T-helper 9 cell (primary cell): ENCODE data around the gene NADK2.

ENCODE experiments used
- DNase-seq: peaks from one replicate; pipeline ENCODE4 v3.0.0-alpha.2; 2020

Gene NADK2

DNA sequence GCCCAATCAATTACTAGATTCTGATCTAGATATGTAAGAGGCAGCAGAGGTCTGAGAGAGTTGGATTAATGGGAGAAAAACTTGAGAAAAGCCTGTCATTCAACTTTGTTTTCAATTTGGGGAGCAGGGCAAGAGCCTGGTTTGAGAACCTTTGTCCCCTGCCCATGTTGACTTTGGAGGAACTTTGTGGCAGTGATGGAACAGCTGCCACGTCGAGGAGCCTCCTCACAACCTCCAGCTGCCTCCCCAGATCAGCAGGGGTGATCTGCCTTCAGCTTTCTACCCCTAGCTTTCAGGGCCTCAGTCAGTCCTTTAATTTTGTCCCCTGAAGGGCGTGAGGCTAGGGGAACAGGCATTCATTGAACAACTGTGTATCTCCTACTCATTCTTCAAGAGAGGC is 81.1 kb downstream of the NADK2 start:
- DNase-seq: no peak

DNA sequence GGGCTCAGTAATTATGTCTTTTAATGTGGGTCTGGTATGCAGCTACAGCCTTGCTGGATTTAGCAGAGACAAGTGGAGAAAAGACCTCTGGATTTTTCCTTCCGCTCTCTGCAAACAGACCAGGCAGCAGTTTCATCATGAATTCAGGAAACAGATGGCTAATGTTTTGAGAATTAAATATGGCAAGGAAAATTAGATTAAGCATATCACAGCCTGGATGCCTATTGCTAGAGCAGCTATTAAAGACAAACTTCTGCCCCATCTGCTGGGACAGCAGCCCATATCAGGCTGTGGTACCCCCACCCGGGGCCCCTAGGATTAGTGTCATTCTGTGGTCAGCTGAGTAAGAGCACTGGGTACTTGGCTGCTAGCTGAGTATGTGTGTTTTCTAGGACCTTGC is 83.6 kb downstream of the NADK2 start:
- DNase-seq: no peak

DNA sequence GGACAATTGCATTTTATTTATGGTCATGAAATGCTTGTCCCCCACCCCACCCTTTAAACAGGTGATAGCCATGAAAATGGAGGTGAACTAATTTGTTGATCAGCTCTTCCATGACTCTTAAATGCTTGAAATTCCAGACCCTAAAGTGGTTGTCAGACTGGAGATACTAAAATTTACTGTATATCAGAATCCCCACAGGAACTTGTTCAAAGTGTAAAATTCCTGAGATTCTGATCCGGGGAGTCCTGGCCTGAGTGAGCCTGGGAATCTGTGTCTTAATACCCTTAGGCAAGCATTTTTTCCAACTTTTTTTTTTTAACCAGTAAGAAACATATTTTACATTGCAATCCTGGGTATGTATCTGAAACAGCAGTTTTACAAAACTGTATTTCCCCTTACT is 85.1 kb downstream of the NADK2 start:
- no peak for DNase-seq

DNA sequence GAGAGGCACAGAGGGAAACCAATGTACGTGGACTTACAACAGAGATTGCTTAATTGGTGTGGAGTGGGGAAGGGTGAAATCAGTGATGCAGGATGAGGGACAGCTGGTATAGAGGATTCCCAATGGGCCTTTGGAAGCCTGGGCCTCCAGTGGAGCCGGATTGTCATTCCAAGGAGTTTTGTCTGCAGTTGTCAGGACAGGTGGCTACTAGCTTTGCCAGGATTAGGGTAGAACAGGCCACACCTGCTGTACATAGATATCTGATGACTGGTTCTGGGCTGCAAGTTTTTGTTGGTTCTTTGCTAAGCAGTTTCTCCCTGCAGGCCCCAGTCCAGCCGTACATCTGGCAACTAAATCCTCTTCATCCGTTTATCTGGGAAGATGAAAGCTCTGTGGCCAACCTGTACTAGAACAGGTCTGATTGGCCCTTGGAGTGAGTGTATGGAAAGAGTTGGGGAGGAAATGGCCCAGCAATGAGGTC is 85.6 kb downstream of the NADK2 start:
- no peak for DNase-seq

DNA sequence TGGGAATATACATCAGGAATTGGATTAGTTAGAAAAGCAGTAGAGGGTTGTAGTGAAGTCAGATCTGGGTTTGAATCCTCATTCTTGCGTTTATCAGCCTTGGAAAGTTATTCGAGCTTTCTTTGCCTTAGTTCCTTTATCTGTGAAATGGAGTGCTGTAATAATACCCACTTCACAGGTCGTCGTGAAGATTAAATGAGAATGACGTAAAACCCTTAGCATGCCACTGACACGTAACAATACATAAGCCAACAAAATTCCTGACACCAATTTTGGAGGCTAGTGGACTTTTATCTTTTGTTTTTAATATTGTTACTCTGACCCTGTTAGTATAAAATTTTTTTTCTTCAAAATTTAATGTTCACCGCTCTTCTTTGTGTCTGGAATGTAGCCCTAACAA is 86.4 kb downstream of the NADK2 start:
- no peak for DNase-seq

DNA sequence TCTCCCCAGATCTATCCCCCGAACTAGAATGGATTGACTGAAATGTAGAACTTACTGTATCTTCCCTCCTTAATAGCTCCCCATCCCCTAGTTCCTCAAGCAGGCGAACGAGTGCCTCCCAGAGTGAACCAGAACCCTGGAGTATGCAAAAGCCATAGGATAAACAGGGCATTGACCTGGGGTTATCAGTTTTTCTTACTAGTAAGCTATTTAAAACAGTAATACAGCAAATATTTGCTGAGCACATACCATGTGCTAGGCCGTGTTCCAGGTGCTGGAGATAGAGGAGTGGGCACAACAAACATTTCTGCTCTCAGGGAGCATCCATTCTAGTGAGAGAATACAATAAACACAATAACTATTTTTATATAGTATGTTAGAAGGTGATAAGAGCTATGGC is 88.0 kb downstream of the NADK2 start:
- DNase-seq: no peak

DNA sequence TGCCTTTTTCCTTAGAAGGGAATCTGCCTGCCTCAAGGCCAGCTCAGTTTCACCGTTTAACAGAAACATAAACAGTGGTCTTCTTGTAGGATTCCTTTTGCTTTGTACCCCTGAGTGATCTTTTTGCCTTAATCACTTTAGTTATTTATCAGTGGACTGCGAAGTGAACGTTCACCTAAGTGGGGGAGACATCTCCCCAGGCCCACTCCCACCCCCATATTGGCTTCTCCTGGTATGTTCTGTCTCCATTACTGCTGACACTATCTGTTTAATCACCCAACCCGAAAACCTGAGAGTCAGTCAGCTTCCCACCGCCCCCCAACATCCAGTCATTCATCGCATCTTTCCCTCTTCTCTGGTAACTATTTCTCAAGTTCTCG is 88.4 kb downstream of the NADK2 start:
- no peak for DNase-seq

DNA sequence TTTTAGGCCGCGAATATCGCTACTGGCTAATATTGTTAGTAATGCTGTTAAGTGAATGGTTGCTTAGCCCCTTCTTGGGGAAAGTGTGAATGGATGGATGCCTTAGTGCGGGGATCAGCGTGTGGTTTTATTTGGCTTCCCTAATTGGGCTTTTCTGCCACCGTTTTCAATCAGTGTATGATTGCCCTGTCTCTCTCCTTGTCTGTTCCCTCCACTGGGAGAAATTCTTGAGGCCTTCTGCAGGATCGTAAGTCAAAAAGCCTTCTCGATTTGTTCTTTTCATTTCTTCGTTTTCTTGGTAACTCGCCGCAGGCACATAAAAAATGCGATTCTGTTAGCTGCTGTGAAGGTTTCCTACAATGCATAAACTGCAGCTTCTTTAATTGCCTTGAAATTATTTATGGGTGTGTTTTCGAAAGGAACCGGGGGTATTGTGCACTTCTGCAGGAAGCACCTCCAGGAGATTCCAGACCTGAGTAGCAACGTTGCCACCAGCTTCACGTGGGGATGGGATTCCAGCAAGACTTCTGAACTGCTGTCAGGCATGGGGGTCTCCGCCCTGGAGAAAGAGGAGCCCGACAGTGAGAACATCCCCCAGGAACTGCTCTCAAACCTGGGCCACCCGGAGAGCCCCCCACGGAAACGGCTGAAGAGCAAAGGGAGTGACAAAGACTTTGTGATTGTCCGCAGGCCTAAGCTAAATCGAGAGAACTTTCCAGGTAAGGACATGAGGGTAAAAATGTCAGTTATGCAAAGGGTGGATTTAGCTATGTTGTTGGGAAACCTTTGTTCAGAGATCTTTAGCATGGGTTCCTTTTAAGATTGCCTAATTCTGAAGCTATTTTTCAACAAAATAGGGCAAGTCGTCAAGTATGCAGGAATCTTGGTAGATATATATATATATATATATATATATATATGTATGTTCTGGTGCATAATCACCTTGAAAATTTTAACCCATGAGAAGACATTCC is 89.1 kb downstream of the NADK2 start:
- DNase-seq: no peak

DNA sequence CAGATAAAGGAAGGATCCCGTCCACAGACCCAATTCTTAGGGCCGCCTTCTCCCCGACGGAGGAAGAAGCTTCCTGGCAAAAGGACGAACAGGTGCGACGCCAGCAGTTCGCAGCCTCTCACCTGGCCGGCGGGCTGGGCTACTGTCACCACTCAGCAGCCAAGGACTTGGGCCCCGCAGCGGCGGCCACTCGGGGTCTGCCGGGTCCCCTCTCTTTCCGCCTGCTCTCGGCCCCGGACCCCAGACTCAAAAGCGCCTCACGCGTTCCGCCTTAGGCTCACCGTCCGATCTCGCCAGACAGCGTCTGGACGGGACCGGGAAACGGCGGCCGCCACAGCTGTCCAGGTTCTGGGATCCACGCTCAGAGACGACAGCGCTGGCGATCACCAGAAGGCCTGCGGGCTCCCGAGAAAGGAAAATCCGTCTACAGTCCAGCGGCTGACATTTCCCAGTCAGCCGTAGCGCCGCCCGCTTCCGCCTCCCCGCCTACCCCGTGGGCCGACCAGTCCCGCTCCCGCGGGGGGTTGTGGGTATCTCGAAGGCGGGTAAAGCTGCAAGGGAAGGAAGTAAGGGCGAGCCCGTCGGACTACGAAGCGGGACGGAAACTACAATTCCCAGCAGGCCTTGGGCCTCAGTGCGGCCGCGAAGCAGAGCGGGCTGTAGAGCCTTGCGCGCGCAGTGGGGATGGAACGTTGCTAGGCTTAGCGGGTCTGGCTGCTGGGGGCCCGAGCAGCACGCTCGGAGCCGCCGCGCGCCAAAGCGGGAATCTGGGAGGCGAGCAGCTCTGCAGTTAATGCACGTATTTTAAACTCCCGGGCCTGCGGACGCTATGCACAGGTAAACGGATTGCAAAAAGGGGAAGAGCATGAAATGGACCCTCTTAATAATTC is 90.0 kb downstream of the NADK2 start, which contains the start of the genes LMBRD2 and SKP2:
TSS of gene LMBRD2 (minus strand) at position 454 of the 890 bp plus-strand sequence. CDS start 8,538 bp downstream, outside the sequence.
TSS of gene SKP2 (plus strand) at position 678 of the 890 bp plus-strand sequence. CDS start at position 830, 152 bp downstream.
- peak; percentile 95 for DNase-seq

DNA sequence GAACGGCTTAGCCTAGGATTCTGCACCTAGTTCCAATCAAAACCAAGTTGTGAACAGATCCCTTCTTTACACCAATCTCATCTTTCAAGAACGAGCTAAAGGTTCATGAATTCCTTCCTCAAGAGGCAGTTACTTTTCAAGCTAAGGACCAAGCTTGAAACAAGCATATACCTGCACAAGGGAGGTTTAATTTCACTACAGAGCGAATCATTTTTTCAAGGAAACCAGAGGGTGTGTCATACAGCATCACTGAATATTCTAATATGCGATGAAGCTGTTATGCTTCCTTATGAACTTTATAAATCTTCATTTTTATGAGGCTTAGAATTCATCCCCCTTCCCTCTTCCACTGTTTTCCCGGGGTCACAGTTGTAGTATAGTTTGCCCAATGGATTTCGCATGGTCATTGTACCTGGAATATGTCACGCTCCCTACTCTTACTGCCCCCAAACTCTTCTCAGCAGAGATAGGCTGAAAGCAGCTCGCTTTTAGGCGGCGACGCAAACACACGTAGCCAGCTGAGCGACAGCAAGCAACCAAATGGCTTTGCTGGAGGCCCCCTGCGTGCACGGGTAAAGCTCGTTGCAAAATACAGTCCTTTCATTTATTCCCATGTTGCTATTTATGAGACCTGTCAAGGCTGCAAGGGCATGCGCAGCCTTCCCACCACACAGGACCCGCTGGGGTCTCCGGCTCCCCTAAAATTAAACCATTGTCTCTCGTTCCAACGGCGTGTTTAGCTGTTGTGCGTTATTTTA is 90.9 kb downstream of the NADK2 start:
- no peak for DNase-seq

DNA sequence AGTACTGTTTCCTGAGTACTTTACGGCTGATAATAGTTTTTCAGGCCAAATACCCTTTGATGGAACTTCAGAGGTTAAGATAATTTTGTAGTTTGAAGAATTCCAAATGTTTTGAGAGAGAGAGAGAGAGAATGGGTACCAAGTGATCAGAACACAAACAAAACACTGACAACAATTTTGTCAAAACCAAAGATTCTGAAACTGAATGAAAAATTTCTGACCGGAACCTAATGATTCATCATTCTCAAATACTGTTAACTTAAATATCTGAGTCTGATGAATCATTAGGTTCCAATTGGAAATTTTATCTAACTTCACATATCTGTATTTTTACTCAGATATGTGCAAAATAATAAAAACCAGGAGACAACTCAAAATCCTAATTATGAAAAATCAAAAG is 94.0 kb downstream of the NADK2 start:
- DNase-seq: no peak

DNA sequence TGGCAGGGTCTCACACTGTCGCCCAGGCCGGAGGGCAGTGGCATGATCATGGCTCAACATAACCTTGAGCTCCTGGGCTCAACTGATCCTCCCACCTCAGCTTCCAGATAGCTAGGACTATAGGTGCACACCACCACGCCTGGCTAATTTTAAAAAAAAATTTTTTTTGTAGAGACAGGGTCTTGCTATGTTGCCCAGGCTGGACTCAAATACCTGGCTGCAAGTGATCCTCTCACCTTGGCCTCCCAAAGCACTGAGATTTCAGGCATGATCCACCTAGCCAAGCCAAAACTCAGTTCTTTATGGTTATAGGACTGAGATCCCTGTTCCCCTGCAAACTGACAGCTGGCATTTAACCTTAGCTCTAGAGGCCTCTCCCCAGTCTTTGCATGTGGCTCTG is 95.3 kb downstream of the NADK2 start:
- no peak for DNase-seq

DNA sequence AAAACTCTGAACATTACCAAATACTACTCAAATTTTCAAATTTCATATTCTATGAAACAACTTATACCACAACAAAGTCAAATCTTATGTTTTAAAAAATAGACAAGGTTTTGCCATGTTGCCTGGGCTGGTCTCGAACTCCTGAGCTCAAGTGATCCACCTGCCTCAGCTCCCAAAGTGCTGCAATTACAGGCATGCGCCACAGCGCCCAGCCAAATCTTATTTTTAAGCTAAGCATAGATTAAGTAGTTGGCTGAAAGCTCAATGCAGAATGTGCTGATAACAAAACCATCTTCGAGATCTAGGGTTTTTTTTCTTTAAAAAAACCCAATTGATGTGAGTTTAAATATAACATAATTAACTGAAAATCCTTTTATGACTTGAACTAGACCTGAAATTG is 96.4 kb downstream of the NADK2 start:
- no peak for DNase-seq
